Effector CD8-positive, alpha-beta T cell (primary cell): ENCODE results near the gene EEA1.

Experiments
- DNase-seq: peaks from one replicate; lab custom pipeline; 2025; lab: John Stamatoyannopoulos, UW

The EEA1 gene

GRCh38 chr12:92938638-92939037, 9.5 kb upstream of the EEA1 start:
- no peak for DNase-seq

- DNase-seq: no peak
These were observed 8.9 kb upstream of the EEA1 start for GRCh38 chr12:92938018-92938417.

- DNase-seq: no peak
These were observed 4.5 kb upstream of the EEA1 start for GRCh38 chr12:92933606-92934005.

- no peak for DNase-seq
These were observed 1.3 kb upstream of the EEA1 start for GRCh38 chr12:92930421-92930820.

DNA sequence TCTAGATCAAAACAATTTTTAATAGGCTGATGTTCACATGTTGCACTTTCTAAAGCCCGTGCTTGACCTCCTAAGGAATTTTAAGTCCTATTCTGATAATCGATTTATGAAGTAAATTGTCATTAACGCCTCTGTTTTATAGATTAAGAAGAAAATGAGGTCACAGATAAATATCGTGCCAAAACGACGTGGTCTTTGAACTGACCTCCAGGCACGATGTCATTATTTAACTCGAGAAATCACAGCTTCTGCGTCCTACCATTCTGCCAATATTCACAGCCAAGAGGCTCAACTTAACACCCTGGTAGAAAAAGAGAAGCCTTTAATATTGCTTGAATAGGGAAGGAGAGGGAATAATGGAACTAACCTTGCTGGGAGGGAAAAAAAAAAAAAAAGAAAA, 888 bp upstream of the EEA1 start:
- no peak for DNase-seq

- DNase-seq: peak; percentile 23
These were observed 604 bp downstream of the EEA1 start for GRCh38 chr12:92928421-92928961.

DNA sequence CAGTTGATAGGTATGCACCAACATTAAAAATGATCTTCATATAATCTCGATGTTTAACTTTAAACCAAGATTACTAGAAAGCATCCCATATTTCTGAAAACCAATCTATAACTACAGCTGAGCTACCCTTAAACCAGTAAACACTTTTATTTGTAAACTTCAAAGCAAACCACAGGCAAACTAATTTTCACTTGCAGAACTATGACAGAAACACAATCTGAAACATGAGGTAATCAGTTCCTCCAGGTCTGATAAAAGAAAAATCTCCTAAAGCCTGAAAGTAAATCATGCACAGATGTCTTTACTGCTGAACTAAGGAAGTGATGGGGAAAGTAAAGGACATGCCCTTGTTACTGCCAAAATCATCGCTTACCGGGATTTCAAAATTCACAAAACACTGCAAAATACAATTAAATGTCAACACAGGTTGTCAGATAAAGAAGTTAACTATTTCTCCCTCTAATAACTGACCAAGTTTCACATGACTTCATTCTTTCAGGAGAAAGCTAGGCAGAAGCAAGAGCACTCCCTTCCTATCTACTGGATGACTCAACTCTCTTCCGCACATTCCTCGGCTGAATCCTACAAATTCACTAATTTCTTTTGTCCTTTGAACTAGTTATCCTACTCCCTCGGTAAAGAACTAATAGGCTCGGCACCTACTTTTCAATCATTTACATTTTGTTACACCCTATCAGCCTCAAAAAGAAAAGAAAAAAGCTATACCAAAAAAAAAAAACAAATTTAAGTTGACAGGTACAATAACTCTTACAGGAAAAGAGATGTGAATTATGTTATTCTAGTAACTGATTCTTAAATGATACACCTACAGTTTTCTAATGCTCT, 1.4 kb downstream of the EEA1 start:
- no peak for DNase-seq

DNA sequence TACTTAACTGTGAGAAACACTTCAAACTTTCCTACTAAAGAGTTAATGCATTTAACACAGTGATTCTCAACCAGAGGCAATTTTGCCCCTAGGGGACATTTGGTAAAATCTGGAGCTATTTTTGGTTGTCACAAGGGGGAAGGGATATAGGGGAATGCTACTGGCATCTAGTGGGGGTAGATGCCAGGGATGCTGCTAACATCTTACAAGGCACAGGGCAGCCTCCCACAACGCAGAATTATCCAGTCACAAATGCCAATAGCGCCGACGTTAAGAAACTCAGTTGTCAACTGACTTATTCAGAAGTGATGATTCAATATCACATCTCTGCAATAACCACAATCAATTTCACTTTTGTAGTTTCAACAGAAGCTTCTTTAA, 2.0 kb downstream of the EEA1 start:
- no peak for DNase-seq

GRCh38 chr12:92926549-92926948, 2.5 kb downstream of the EEA1 start:
- DNase-seq: no peak

GRCh38 chr12:92921877-92922276, 7.2 kb downstream of the EEA1 start:
- no peak for DNase-seq

DNA sequence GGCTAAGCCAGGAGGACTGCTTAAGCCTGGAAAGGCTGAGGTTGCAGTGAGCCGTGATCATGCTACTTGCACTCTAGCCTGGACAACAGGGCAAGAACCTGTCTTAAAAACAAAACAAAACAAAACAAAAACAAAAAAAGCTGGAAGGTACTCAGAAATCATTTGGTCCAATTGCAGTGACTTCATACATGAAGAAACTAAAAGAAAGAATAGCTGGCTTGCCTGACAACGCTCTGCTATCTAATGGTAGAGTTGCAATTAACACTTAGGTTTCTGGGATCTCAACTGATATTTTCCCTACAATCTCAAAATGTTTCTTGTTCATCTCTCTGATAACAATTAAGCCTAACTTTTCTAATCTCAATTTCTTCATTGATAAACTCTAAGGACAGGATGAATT, 13.7 kb downstream of the EEA1 start:
- no peak for DNase-seq

DNA sequence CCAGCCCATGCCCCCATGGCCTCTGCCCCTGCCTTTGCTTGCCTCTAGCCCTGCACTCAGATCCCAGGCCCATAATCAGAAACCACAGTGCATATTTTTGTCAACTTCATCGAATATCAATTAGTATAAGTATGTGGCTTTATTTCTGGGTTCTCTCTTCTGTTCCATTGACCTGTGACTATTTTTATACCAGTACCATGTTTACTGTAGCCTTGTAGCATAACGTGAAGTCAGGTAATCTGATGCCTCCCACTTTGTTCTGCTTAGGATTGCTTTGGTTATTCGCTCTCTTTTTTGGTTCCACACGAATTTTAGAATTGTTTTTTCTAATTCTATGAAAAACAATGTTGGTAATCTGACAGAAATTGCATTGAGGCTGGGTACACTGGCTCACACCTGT, 14.9 kb downstream of the EEA1 start:
- DNase-seq: no peak

GRCh38 chr12:92912672-92913071, 16.4 kb downstream of the EEA1 start:
- no peak for DNase-seq

DNA sequence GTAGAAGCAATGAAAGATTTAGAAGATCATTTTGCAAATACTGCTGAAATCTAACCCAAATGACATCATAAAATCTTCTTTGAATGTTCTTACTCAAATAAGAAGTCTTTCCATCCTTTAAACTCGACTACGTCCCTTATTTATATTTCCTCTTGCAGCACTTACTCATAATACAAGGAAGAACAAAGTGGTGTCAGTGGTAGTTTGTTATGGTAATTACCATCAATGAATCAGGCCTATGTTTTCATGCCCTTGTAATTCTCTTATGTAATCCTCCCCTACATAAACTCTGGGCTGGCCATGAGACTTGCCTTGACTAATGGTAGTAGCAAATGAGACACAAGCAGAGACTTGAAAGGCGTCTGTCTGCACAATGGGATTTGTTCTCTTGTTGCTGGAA, 17.0 kb downstream of the EEA1 start:
- DNase-seq: no peak

- no peak for DNase-seq
These were observed 17.8 kb downstream of the EEA1 start for GRCh38 chr12:92911339-92911738.

GRCh38 chr12:92908108-92908507, 21.0 kb downstream of the EEA1 start:
- DNase-seq: no peak

GRCh38 chr12:92905811-92906554, 23.1 kb downstream of the EEA1 start:
- DNase-seq: no peak

- no peak for DNase-seq
These were observed 23.8 kb downstream of the EEA1 start for GRCh38 chr12:92905258-92905810.

- no peak for DNase-seq
These were observed 28.2 kb downstream of the EEA1 start for GRCh38 chr12:92900941-92901340.

DNA sequence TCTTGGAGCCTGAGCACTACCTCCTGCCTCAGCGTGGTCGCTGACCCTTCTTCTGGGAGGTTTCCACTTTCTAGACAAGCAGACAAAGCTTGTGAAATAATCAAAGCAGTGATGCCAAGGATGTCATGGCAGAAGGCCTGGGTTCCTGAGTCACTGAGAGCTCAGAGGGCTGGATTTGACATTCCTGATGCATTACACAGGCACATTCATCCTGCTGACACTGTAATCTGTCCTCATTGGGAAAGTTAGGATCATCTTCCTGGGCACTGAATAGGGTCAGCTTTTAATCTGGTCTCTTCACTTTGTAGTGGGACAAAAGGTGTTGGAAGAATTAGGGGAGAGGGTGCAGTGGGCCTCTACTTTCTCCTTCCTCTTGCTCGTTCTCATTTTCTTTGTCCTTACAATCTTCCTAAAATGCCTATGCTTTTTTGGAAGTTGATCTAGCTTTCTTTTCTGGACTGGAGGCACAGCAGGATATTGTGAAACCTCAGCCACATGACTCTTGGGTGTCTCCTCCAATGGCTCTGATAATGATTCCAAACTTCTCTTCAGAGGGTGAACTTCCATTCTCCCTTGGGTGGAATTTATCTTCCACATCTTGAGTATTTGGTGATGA, 29.6 kb downstream of the EEA1 start:
- no peak for DNase-seq

- no peak for DNase-seq
These were observed 30.3 kb downstream of the EEA1 start for GRCh38 chr12:92898755-92899154.

DNA sequence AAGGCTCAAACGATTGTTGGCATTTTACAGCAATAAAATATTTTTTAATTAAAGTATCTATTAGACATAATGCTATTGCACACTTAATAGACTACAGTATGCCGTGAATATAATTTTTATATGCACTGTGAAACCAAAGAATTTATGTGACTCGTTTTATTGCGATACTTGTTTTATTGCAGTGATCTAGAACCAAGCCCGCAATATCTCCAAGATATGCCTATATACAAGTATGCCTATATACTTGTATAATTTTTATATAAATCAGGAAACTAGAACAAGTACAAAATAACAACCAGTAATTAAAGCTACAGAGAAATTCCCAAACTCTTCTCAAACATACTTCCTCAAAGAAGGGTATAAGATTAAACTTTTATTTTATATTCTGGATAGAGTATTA, 31.3 kb downstream of the EEA1 start:
- DNase-seq: no peak
